Stimulated activated CD4-positive, alpha-beta T cell treated with anti-CD3 and anti-CD28 coated beads, TNF-alpha, amount 100 ng/mL, for 1 hour (primary cell): Measurements from ENCODE around the gene MATCAP1.

Experiments used
- DNase-seq, 3 donors: peaks; one replicate each; pipeline ENCODE4 v3.0.0-alpha.2; 2020; ENCODE audit warnings: low read depth in 3 of 3, low spot score in 1 of 3

The MATCAP1 gene

DNA sequence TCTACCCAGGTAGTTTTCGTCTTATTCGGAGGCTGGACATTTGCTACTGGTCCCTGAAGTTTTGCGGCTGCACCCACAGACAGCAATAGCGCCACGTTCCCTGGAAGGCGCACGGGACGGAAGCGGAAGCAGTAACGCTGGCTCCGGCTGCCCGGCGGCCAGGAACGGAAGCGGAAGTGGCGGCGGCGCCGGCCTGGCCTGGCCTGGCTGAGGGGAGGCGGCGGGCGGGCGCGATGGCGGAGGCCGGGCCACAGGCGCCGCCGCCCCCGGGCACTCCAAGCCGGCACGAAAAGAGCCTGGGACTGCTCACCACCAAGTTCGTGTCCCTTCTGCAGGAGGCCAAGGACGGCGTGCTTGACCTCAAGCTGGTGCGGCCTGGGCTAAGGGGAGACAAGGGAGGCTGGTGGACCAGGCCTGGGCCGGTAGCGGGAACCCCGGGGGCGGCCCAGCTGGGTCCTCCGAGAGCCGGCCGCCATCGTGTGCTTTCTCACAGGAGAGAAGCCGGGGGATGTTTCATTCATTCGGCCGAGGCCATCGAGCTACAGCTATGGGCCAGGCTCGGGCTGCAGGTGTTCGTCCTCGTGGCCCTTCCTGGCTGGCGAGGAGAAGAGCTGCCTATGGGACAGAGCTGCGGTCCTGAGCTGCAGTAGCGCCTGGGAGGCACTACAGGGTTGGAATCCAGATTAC lies 8.4 kb upstream of the MATCAP1 start, which contains the start of gene E2F4:
TSS of gene E2F4 (plus strand) at position 161 of the 687 bp plus-strand sequence. CDS start at position 234, 73 bp downstream.
- peak; percentile 67 to 73 (median 73) for DNase-seq

DNA sequence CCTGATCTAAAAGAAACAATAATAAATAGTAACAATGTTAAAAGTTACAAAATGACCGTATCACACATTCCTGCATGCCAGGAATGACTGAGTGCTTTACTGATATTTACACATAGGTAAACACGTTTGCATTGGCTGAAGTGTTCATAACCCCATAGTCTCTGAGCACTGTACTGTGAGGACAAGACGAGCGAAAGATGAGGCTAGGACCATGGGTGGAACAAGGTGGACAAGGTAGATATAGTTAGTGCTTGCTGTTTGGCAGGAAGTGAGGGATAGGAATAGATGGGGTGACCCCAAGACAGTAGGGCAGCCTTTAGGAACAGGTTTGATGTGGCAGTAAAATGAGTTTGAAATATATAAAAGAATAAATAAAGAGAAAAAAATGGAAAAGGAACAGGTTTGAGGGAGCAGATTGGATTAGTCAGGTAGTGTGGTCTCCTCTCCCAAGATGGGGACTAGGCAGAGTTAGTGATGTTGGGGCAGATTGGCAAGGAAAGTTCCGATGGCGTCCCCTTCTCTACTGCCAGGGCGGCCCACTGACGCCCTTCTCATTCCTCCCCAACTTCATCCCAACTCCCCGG lies 7.7 kb upstream of the MATCAP1 start:
- no peak for DNase-seq

DNA sequence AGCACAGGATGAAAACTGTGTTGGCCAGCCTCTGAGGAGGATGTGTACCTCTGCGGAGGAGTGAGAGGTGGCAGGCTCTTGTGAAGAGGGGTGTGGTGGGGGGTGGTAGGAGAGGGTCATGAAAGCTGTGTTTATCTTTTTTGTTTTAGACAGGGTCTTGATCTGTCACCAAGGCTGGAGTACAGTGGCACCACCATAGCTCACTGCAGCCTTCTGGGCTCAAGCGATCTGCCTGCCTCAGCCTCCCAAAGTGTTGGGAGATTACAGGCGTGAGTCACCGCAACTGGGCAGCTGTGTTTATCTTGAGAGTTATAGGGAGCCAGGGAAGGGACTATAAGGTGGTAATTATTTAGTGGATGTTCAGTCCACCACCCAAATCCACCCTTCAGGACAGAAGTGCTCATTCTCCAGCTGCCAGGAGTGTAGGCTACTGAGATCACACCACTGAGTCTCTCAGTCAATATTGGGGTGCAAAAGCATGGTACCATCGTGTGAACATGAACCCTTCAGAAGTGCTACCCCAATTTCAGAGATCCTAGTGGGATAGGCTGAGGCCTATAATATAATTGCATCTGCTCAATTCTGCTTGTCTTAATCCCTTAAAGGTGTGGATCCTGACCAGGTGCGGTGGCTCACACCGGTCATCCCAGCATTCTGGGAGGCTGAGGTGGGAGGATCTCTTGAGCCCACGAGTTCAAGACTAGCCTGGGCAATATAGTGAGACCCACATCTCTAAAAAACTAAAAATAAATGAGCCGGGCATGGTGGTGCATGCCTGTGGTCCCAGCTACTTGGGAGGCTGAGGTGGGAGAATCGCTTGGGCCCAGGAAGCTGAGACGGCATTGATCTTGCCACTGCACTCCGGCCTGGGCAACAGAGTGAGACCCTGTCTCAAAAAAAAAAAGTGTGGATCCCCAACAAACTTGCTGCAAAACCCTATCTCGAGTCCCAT lies 7.0 kb upstream of the MATCAP1 start:
- no peak for DNase-seq

DNA sequence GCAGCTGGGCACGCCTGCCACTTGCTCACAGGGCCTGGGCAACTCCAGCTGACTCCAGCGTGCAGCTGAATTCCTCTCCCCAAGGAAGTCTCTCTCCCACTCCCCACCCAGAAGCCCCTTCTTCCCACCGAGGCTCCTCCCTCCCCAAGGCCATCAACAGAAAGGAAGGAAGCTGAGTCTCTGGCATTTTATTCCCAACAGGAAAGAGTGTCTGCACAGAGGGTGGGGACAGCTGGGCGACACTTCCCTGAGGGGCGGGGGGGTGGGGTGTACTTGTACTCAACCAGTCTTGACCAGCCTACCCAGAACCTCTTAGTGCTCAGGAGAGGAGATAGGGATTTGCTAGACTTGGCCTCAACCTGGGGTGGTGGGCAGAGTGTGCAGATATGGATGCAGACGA lies 6.3 kb upstream of the MATCAP1 start, which contains the start of gene EXOC3L1:
TSS of gene EXOC3L1 (minus strand) at position 96 of the 400 bp plus-strand sequence. CDS start 460 bp downstream, outside the sequence.
- no peak for DNase-seq

DNA sequence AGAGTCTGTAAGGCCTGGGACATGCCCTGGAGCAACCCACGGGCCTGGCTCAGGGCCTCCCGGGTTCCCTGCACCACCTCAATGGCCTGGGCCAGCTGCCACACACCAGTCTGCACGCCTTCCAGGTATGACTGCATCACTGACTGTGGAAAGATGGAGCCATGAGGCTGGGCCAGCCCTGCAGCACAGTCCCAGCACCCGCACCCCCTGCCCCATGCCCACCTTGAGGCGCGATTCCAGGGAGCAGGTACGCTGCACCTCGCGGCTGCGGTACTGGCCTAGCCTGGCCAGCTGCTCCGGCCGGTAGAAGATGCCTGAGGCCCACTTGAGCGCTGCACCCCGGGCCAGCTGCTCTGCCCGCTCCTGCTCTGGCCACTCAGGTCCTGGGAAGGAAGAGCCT lies 5.0 kb upstream of the MATCAP1 start:
- no peak for DNase-seq

DNA sequence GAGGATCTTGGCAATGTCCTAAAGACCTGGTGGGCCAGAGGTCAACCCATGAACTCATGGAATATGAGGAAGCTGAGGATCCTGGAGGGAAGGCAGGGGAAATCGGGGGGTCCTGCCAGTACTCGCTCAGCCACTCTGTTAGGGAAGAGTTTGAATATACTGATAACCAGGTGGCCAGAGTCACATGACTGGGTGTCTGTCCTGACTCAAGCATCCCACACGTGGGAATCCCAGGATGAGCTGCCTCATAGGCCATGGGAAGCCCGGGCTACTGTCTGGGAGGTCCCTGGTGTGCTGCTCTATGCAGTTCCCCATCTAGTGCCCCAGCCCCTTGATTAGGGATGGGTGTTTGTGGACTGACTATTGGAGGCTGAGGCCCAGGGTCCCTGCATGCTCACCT lies 4.6 kb upstream of the MATCAP1 start:
- no peak for DNase-seq

DNA sequence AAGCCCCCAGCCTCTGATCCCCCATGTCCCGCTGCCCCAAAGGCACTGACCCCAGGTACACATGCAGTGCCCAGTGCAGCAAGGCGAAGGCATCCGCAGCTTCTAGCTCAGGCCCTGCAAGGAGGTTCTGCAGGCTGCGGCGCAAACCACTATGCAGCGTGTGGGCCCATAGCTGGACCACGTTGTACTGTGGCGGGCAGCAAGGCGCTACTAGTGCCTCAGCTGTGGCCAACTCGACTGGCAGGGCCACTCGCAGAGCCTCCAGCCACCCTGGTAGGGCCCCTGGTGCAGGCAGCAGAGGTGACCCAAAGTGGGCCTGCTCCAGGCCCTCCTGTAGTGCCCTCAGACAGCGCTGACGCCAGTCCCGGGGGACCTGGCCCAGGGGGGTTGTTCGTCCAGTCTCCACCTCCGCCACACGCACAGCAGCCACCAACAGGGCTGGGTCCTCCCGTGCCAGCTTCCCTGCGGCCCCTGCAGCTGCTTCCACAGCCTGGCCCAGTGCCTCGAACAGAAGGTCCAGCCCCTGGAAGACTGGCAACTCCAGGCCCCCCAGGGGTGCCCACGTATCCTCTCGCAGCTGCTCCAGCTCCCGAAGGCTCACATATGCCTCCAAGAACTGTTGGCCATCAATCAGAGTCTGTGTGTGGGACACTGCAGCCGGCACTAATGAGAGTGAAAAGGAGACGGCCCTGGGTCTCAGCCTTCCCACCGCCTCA lies 3.6 kb upstream of the MATCAP1 start:
- DNase-seq, result no peak

DNA sequence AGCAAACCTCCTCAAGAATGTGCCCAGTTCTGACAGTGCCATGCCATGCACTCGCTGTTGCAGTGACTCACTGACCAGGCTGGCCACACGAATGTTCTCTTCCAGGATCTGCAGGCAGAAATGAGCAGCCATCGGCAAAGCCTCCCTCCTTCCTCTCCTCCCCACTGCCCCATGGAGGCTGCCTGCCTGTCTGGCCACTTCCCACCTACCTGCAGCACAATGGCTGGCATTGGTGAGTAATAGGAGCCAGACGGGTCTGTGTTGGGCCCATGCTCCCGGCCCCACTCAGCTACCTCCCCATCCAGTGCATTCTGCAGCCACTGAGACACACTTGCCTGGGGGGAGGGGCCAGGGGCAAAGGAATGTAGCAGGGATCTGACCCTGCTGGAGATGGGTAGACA lies 2.8 kb upstream of the MATCAP1 start:
- no peak for DNase-seq

DNA sequence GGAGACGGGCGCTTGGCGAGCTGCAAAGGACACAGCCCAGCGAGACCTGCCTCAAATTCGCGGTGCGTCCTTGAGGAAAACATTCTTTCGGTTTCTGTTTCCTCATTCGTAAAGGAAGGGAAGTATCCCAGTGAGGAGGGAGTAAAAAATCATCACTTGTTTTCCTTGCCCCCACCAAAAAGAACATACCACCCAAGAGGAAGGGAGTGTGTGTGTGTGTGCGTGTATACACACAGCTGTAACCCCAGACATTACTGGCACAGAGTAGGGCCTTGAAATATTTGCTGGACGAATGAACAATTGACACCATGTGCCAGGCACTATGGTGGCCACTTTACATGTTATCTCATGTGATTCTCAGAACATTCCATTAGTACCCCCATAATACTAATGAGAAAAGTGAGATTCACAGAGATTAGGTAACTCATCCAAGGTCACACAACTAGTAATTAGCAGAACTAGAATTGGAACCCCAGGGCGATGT lies 1.9 kb upstream of the MATCAP1 start:
- DNase-seq, result no peak

DNA sequence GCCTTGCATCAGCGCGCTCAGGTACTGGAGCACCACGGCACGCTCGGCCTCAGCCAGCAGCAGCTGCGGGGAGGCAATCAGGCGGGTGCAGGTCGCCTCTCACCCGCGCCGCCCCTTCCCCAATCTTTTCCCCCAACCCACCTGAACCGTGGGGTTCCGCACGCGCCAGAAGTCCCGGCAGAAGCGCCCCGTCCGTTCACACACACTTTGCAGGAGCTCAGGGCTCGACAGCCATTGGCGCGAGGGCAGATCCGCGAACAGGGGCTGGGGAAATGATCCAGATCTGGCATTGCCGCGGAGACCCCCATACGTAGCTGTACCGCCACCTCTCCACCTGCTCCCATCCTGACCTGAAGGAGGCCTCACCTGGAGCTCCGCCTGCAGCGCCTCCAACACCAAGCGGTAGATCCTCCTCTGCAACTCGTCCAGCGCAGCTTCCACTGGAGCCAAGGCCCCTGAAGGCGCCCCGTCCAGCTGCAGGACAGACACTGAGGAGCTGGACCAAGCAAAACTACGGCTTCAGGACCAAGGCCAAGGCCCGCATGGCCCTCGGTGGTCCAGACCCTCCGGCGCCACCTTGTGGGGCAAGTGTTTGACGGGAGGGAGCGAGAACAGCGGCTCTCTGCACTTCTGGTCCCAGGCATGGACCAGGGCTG lies 1.4 kb upstream of the MATCAP1 start:
- peak; percentile 46 to 76 (median 56) for DNase-seq

DNA sequence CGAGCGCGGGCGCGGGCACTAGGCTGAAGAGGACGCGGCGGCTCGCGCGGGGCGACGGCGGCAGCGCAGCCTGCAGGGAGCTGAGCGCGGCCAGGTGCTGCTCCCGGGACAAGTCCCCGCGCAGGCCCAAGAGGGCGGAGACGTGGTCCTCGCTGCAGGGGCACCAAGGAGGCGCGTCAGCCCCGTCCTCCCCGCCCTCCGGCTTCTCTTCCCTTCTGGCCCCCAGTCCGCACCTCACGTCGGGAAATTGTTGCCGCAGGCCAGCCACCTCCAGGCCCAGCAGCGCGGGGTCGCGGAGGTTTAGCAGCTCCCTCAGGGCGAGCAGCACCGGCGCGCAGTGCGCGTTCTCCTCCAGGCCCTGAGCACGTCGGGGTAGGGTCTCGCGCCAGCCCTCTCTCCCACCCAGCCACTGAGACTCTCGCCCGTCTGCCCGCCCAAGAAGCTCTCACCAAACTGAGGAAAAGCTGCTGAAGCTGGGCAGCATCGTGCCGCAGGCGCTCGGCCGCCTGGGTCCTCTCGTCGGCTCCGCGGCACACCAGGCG lies 761 bp upstream of the MATCAP1 start:
- no peak for DNase-seq

DNA sequence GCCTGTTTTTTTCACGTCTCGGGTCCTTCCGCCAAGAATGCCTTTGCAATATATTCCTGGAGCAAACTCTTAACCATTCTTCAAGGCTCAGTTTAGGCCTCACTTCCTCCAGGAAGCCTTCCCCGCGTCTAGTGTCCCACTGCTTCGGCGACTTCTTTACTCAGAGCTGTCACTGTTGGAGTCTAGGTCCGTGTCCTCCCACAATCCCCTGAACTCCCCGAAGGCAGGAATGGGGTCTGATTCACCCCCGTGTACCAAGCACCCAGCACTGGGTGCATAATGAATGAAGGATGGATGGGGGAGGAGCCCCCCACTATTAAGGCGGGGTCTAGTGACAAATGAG lies 508 bp downstream of the MATCAP1 start:
- no peak for DNase-seq

DNA sequence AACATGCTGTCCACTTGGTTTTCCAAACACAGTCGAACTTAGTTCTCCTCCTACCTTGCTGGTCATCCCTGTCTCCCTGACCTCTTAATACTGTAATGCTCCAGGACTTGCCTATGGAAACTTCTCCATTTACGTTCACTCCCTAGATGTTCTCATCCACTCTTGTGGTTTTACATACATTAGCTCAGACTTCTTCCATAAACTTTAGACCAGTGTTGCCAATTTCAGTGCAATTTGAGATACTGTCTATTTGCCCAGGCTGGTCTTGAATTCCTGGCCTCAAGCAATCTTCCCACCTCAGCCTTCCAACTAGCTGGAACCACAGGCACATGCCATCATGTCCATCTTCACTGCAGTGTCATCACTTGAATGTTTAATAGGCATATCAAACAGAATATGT lies 1.5 kb downstream of the MATCAP1 start:
- no peak for DNase-seq

DNA sequence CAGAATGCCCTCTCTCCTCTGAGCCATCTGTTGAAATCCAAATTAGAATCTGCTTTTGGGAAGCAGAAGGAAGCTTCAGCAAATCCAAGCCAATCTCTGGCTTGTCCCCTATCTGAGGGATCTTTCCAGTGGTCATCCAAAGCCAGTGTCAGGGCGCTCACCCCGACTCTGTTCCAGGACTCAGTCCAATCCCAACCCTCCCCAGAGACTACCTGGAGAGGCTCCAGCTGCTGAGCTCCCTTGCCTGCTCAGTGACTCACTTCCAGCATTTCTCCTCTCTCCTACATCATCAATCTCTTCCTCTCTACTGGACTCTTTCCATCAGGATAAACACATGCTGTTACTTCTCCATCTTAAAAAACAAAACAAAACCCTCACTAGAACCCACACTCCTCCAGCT lies 2.4 kb downstream of the MATCAP1 start:
- DNase-seq, result no peak

DNA sequence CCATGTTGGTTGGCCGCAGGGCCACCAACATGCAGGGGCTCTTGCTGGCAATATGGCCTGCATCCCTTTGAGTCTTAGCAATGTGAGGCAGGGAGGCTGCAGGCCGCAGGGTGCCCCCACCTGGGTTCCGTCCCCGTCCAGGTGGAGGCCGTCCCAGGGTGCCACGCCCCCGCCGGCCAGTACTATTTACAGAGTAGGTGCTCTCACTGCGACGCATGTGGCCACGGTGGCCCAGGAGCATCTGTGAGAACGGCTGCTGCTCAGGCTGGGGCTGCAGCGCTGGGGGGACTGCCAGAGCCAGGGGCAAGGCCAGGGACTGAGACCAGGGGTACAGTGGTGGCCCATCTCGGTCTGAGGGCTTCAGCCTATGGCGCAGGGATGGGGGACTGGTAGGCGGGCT lies 3.6 kb downstream of the MATCAP1 start:
- no peak for DNase-seq

DNA sequence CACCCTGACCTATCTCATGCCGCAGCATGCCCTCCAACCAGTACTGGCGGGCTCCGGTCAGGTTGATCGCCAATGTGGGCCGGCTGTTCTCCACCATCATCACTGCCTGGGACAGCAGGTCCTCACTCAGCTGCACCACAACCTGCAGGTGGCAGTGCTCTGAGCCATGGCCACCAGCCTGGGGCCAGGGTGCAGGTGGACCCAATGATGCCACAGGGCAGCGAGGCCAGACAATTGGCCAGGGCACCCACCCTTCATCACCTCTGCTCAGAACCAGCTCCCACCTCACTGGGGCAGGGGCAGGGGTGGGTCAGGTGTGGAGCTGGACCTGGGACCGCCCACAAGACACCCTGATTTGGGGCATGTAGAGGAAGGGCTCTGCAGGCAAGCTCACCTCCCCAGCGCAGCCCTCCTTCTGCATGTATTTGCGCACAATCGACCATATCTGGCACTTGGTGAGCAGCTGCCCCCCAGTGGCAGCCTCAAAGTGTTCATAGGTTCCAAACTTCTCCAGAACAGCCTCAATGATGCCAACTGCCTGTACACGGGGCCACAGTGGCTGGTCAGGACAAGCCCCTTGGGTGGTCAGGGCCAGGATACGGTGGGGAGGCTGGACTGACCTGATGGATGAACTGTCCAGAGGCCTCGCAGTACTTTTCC lies 4.2 kb downstream of the MATCAP1 start:
- no peak for DNase-seq

DNA sequence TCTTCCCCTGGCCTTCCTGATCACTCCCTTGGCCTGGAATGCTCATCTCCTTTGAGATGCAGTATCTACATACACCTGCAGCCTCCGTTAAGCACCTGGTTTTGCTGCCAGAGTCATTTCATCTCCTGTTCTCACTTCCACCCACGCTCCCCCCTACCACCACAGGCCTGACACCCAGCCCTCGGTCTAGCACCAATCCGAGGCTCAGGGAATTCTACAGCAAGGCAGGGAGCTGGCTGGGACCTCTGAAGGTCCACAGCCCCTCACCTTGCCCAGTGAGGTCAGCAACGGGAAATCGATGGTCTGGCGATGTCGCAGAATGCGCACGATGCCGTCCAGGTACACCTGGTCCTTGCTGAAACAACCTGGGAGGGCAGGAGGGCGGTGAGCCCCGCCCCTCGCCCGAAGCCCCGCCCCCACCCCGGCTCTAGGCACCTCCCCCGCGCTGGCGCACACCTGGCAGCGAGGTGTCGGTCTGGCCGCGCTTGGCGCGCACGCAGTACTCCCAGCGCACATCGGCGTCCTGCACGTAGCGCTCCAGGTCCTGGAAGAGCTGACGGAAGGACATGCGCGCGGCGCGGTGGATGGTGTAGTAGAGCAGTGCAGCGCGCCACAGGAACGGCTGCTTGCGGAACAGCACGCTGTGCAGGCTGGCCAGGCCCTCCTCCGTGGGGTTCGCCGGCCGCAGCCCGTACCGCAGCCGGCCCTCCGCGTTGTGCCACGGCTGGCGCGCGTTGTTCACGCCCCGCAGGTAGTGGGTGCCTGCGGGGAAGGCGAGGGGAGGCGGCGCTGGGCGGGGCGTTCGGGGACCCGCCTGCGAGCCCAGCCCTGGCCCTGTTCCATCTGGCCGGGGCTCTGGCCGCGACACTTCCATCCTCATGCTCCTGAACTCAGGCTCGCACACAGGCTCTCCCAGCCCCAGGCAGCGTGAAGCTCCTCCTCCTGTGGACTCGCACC lies 5.7 kb downstream of the MATCAP1 start:
- no peak for DNase-seq

DNA sequence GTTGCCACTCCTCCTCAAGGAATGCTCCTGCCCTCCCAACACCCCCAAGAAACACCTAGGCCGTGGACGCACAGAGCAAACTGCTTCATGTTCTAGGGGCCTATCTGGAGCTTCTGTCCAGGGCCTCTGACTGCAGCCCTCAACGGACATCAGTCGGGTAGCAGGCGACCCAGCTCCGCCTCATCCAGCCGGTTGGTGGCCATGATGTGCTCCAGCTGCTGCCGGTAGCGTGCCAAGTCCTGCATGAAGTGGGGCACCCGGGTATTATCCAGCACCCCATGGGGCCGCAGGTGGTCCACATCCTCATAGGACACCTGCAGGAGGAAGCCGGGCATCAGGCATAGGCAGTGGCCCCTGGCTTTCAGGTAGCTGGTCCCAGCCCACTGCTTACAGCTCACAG lies 7.1 kb downstream of the MATCAP1 start:
- no peak for DNase-seq
